CD14-positive monocyte (primary cell): ENCODE results near the gene NOL12. TPM values are rescaled to one million over a fixed set of nuclear protein-coding genes. Genes with fewer than 3 reads are reported as not detected.

ENCODE experiments used
- DNase-seq, 3 donors: peaks; one replicate each; pipeline ENCODE4 v3.0.0-alpha.2; 2011 to 2022
- H2AFZ ChIP-seq: 2 replicates; pipeline ENCODE4 v1.6.0; 2012; ENCODE audit warnings: mild to moderate bottlenecking, low read depth, low read length, inconsistent platforms; ENCODE audit not compliant: insufficient read depth, poor library complexity, severe bottlenecking
- H3K27ac ChIP-seq, 2 donors: 1 replicate in 1 of 2; 2 replicates in 1 of 2; pipeline ENCODE4 v1.5.1; 2012 to 2013; ENCODE audit warnings: low read length in 2 of 2, control low read depth in 1 of 2, inconsistent platforms in 1 of 2, low read depth in 1 of 2, mild to moderate bottlenecking in 1 of 2
- H3K27me3 ChIP-seq, 2 donors: one replicate each; pipeline versions ENCODE4 v1.6.0 to v1.6.1; 2011 to 2013; ENCODE audit warnings: low read length in 2 of 2; ENCODE audit not compliant: control insufficient read depth in 2 of 2, insufficient read depth in 2 of 2
- H3K36me3 ChIP-seq, 2 donors: replicated peaks in 1 of 2; 1 replicate in 1 of 2; 2 replicates in 1 of 2; pipeline versions ENCODE4 v1.5.1 to v1.6.1; 2012 to 2013; ENCODE audit warnings: low read length in 2 of 2, control low read depth in 1 of 2, inconsistent platforms in 1 of 2, mild to moderate bottlenecking in 1 of 2; ENCODE audit not compliant: insufficient read depth in 2 of 2, control insufficient read depth in 1 of 2
- H3K4me1 ChIP-seq, 2 donors: 1 replicate in 1 of 2; 2 replicates in 1 of 2; pipeline versions ENCODE4 v1.5.1 to v1.6.1; 2012 to 2013; ENCODE audit warnings: low read length in 2 of 2, control low read depth in 1 of 2, inconsistent platforms in 1 of 2, mild to moderate bottlenecking in 1 of 2, moderate library complexity in 1 of 2; ENCODE audit not compliant: insufficient read depth in 2 of 2, control insufficient read depth in 1 of 2
- H3K4me2 ChIP-seq: replicated peaks from 2 replicates; pipeline ENCODE3; 2012; ENCODE audit warnings: low read length, moderate library complexity, mild to moderate bottlenecking; ENCODE audit not compliant: poor library complexity, severe bottlenecking; ENCODE audit errors: extremely low read depth
- H3K4me3 ChIP-seq, 3 experiments: fragments of 200-600 bp in 1 of 3; sonication (generic) in 1 of 3; replicated peaks in 1 of 3; 1 replicate in 2 of 3; 2 replicates in 1 of 3; pipeline ENCODE4 v1.5.1; 2011 to 2013; ENCODE audit warnings: low read length in 3 of 3, mild to moderate bottlenecking in 3 of 3, control low read depth in 2 of 3, low read depth in 2 of 3, inconsistent platforms in 1 of 3, moderate library complexity in 1 of 3
- H3K79me2 ChIP-seq: 2 replicates; pipeline ENCODE4 v1.6.0; 2012; ENCODE audit warnings: mild to moderate bottlenecking, control low read depth, inconsistent platforms, low read length, moderate library complexity; ENCODE audit not compliant: insufficient read depth
- H3K9ac ChIP-seq: 2 replicates; pipeline ENCODE4 v1.6.0; 2017; ENCODE audit warnings: low read length, mild to moderate bottlenecking; ENCODE audit not compliant: insufficient read depth, poor library complexity, severe bottlenecking
- H3K9me3 ChIP-seq, 2 donors: replicated peaks in 1 of 2; 1 replicate in 1 of 2; 2 replicates in 1 of 2; pipeline versions ENCODE4 v1.5.1 to v1.6.1; 2012 to 2013; ENCODE audit warnings: low read length in 2 of 2, control low read depth in 1 of 2; ENCODE audit not compliant: control insufficient read depth in 1 of 2, insufficient read depth in 1 of 2
- H4K20me1 ChIP-seq: 2 replicates; pipeline ENCODE4 v1.6.0; 2012; ENCODE audit warnings: mild to moderate bottlenecking, low read length, control low read depth, moderate library complexity; ENCODE audit not compliant: insufficient read depth
- H3K27ac Mint-ChIP-seq, 7 donors: one replicate each; pipeline ENCODE4 v1.8.0; 2020; ENCODE audit warnings: mild to moderate bottlenecking in 7 of 7, mixed read lengths in 7 of 7, moderate library complexity in 6 of 7, inconsistent platforms in 2 of 7
- H3K27me3 Mint-ChIP-seq, 3 donors: one replicate each; pipeline ENCODE4 v1.8.0; 2021 to 2022; ENCODE audit warnings: low read depth in 3 of 3, mild to moderate bottlenecking in 3 of 3, mixed read lengths in 3 of 3, moderate library complexity in 3 of 3, inconsistent platforms in 1 of 3
- H3K36me3 Mint-ChIP-seq, 2 donors: one replicate each; pipeline ENCODE4 v1.8.0; 2020; ENCODE audit warnings: mixed read lengths in 2 of 2, inconsistent platforms in 1 of 2, mild to moderate bottlenecking in 1 of 2
- H3K4me1 Mint-ChIP-seq: one replicate; pipeline ENCODE4 v1.8.0; 2020; ENCODE audit warnings: mild to moderate bottlenecking, mixed read lengths
- H3K4me3 Mint-ChIP-seq, 2 donors: one replicate each; pipeline ENCODE4 v1.8.0; 2020; ENCODE audit warnings: mild to moderate bottlenecking in 2 of 2, mixed read lengths in 2 of 2, moderate library complexity in 1 of 2
- H3K9me3 Mint-ChIP-seq, 7 donors: one replicate each; pipeline ENCODE4 v1.8.0; 2020 to 2022; ENCODE audit warnings: mixed read lengths in 7 of 7, mild to moderate bottlenecking in 6 of 7, moderate library complexity in 6 of 7, inconsistent platforms in 2 of 7
- WGBS: methylation state at CpG from one replicate; pipeline ENCODE4 v1.1.5; 2013; ENCODE audit warnings: missing lambda C conversion rate; ENCODE audit not compliant: insufficient coverage; 5-methylcytosine and 5-hydroxymethylcytosine counted together
- intact Hi-C, 2 donors: fragments of 100-400 bp; cut with micrococcal nuclease; formaldehyde crosslinking; loops; one replicate each; pipeline versions ENCODE4 v1.15.0 to v1.15.1; 2023
- polyA plus RNA-seq, 3 donors: library from polyadenylated mRNA; depleted of rRNA in 1 of 3; unstranded in 2 of 3; stranded (reverse) in 1 of 3; fragments of 300-500 nt in 2 of 3; fragments of >200 nt in 1 of 3; fragmentation: Illumina TruSeq in 2 of 3; gene quantifications; 1 replicate in 2 of 3; 2 replicates in 1 of 3; pipeline ENCODE4 v1.2.3, GENCODE V29; 2012 to 2021
- TF ChIP-seq, protein P1 (sequence below): fragments of 200-600 bp; IDR thresholded peaks from one replicate; pipeline ENCODE4 v1.8.0; 2022; ENCODE audit warnings: antibody characterized with exemption, mild to moderate bottlenecking

The NOL12 gene
- polyA plus RNA-seq, 3 donors, result 47.3 to 52.0 (median 49.2) TPM

DNA sequence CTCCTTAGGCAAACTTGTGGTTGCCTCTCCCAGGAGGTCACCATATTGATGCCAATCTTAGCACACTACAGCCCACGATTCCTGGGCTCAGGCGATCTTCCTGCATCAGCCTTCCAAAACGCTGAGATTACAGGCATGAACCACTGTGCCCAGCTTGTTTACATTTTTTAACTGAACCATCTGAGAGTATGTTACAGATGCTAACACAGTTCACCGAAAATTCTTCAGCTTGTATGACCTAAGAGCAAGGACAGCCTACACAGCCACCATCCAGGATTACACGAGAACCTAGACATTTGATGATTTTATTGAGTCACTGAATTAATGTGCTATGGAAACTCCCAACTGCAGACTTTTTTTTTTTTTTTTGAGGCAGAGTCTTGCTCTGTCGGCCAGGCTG, 16.6 kb upstream of the NOL12 start:
- H3K27me3 Mint-ChIP-seq, result peaks cover 0 to 4% (median 4%) of the 10 kb centered on the region in 3 donors
- H3K36me3 ChIP-seq, result peaks cover 6 to 17% of the 10 kb centered on the region in 2 donors
- H3K27ac ChIP-seq, result no peak overlapping the region
- H3K27ac Mint-ChIP-seq, result peak overlapping the region in 1 of 7 donors; percentile 52
- H3K4me1 ChIP-seq, result peaks cover 29 to 30% of the 10 kb centered on the region in 2 donors
- H3K4me3 ChIP-seq, result no peak overlapping the region
- WGBS, result 83% methylated on average over 4 of the region's 6 CpGs
- TF ChIP-seq, protein P1, sequence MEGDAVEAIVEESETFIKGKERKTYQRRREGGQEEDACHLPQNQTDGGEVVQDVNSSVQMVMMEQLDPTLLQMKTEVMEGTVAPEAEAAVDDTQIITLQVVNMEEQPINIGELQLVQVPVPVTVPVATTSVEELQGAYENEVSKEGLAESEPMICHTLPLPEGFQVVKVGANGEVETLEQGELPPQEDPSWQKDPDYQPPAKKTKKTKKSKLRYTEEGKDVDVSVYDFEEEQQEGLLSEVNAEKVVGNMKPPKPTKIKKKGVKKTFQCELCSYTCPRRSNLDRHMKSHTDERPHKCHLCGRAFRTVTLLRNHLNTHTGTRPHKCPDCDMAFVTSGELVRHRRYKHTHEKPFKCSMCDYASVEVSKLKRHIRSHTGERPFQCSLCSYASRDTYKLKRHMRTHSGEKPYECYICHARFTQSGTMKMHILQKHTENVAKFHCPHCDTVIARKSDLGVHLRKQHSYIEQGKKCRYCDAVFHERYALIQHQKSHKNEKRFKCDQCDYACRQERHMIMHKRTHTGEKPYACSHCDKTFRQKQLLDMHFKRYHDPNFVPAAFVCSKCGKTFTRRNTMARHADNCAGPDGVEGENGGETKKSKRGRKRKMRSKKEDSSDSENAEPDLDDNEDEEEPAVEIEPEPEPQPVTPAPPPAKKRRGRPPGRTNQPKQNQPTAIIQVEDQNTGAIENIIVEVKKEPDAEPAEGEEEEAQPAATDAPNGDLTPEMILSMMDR, result no peak
- intact Hi-C loops, result no loop called here
- peaks cover 28% of the 10 kb centered on the region for H3K4me1 Mint-ChIP-seq
- H3K4me3 Mint-ChIP-seq, result no peak overlapping the region
- H3K9me3 Mint-ChIP-seq, result no peaks in the 10 kb centered on the region
- H4K20me1 ChIP-seq, result peaks cover 4% of the 10 kb centered on the region
- no peak overlapping the region for H3K9ac ChIP-seq
- no peaks in the 10 kb centered on the region for H3K27me3 ChIP-seq
- H3K36me3 Mint-ChIP-seq, result peaks cover 9 to 30% of the 10 kb centered on the region in 2 donors
- H3K9me3 ChIP-seq, result no peaks in the 10 kb centered on the region
- H3K79me2 ChIP-seq, result peaks cover 20% of the 10 kb centered on the region
- DNase-seq, result no peak
- H3K4me2 ChIP-seq, result no peak overlapping the region
- no peak overlapping the region for H2AFZ ChIP-seq

DNA sequence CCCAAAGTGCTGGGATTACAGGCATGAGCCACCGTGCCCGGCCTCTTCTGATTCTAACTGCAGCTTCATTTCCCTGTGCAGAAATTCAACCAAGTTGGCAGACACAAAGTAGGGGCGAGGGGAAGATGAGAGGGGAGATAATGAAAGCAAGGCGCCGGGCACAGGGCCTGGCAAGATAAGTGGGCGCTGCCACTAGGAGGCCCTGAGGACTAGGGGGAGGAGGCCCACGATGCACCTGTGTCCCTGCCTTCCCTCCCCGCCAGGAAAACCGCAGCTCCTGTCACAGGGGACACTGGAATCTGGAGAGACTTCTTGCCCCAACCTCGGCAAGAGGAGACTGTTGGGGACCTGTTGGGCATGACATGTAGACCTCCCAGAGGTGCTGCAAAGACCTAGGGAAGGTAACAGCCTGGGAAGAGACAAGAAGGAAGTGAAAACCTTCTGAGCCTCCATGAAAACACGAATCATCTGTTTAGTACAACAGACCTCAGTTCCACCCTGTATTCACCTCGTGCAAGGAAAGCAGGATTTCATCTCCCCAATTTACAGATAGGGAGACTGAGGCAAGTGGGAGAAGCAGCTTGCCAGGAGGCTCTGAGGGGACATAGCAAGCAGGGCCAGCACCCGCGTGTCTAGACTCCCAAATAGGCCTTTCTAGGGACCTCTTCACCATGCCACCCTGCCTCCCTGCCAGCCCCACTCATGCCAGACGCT, 13.8 kb upstream of the NOL12 start:
- Histone ChIP-seq H3K9me3 (no peaks in the 10 kb centered on the region), H3K27ac (no peak overlapping the region), H3K9ac (no peak overlapping the region), H3K4me3 (peak overlapping the region in 1 of 3 experiments; percentile 38), H3K4me1 (peaks cover 51 to 57% of the 10 kb centered on the region in 2 donors), H3K36me3 (no peaks in the 10 kb centered on the region), H4K20me1 (peaks cover 18% of the 10 kb centered on the region), H3K79me2 (peaks cover 41% of the 10 kb centered on the region), H3K4me2 (peak overlapping the region; percentile 41), H2AFZ (peak overlapping the region; percentile 59), H3K27me3 (no peaks in the 10 kb centered on the region)
- WGBS, result 4% methylated on average over 5 of the region's 15 CpGs
- peaks cover 0 to 4% (median 2%) of the 10 kb centered on the region in 3 donors for H3K27me3 Mint-ChIP-seq
- intact Hi-C loops, result loop anchor here in 1 of 2 donors (10.0 kb wide), 2 partner anchors 72 to 172 kb away; partner anchors contain the start of genes ANKRD54 and EIF3L
- DNase-seq, result no peak
- peaks cover 0 to 8% of the 10 kb centered on the region in 2 donors for H3K36me3 Mint-ChIP-seq
- no peaks in the 10 kb centered on the region for H3K9me3 Mint-ChIP-seq
- H3K27ac Mint-ChIP-seq, result peak overlapping the region in 1 of 7 donors; percentile 58
- TF ChIP-seq, protein P1, result no peak
- H3K4me3 Mint-ChIP-seq, result peak overlapping the region; percentile 26 to 41
- peaks cover 36% of the 10 kb centered on the region for H3K4me1 Mint-ChIP-seq
